Esophagus muscularis mucosa (tissue), 4 donors: Measurements from ENCODE around the gene PEA15. TPM values are rescaled to one million over a fixed set of nuclear protein-coding genes. Genes with fewer than 3 reads are reported as not detected.

Experiments used
- DNase-seq: peaks from one replicate; pipeline ENCODE4 v3.0.0-alpha.2; 2017; ENCODE audit errors: extremely low spot score
- H3K27ac ChIP-seq, 4 donors: fragments of 200-600 bp; sonication (generic); replicated peaks in 1 of 4; 1 replicate in 3 of 4; 2 replicates in 1 of 4; pipeline ENCODE4 v1.5.1; 2016 to 2019; ENCODE audit warnings: mild to moderate bottlenecking in 1 of 4
- H3K27me3 ChIP-seq, 4 donors: fragments of 200-600 bp; sonication (generic); one replicate each; pipeline versions ENCODE4 v1.5.1 to v1.6.0; 2016 to 2019
- H3K36me3 ChIP-seq, 4 donors: fragments of 200-600 bp; sonication (generic); one replicate each; pipeline ENCODE4 v1.5.1; 2016 to 2019
- H3K4me1 ChIP-seq, 4 donors: fragments of 200-600 bp; sonication (generic); one replicate each; pipeline ENCODE4 v1.5.1; 2016 to 2019
- H3K4me3 ChIP-seq, 4 donors: fragments of 200-600 bp; sonication (generic); 1 replicate in 2 of 4; 2 replicates in 2 of 4; pipeline ENCODE4 v1.5.1; 2016 to 2019; ENCODE audit warnings: mild to moderate bottlenecking in 4 of 4, moderate library complexity in 1 of 4
- H3K9me3 ChIP-seq, 4 donors: fragments of 200-600 bp; sonication (generic); 1 replicate in 3 of 4; 2 replicates in 1 of 4; pipeline ENCODE4 v1.5.1; 2016 to 2019
- CTCF ChIP-seq, 3 experiments: fragments of 200-600 bp in 2 of 3; fragments of 450-650 bp in 1 of 3; sonication (generic) in 2 of 3; IDR thresholded peaks; one replicate each; pipeline ENCODE4 v1.5.1; 2017 to 2019; ENCODE audit warnings: antibody characterized with exemption in 3 of 3, mild to moderate bottlenecking in 2 of 3, moderate library complexity in 1 of 3
- EP300 ChIP-seq: sonication (generic); formaldehyde crosslinking; IDR thresholded peaks from one replicate; pipeline ENCODE4 v1.6.1; 2017; ENCODE audit warnings: antibody characterized with exemption
- POLR2A ChIP-seq: fragments of 450-650 bp; IDR thresholded peaks from one replicate; pipeline ENCODE4 v1.6.1; 2017; ENCODE audit warnings: antibody characterized with exemption, moderate library complexity, mild to moderate bottlenecking, low read depth
- POLR2AphosphoS5 ChIP-seq, 2 donors: sonication (generic); formaldehyde crosslinking; IDR thresholded peaks; one replicate each; pipeline ENCODE4 v1.6.1; 2017; ENCODE audit warnings: antibody characterized with exemption in 2 of 2
- WGBS: methylation state at CpG from one replicate; pipeline ENCODE4 v1.1.5; 2018; 5-methylcytosine and 5-hydroxymethylcytosine counted together
- intact Hi-C: fragments of 100-400 bp; cut with DNase I; formaldehyde crosslinking; loops from one replicate; pipeline ENCODE4 v1.15.1; 2023
- total RNA-seq, 4 donors: library from RNA; depleted of rRNA; stranded (reverse); fragments of >200 nt; gene quantifications; one replicate each; pipeline versions ENCODE4 v1.1.0 to v1.2.1, GENCODE V29; 2016

PEA15 gene
- total RNA-seq, 4 donors from 2014 or later: 161 to 286 (median 239) TPM

GRCh38 chr1:160194737-160195059 lies 10.5 kb upstream of the PEA15 start:
- no peaks in the 10 kb centered on the region for H3K9me3 ChIP-seq
- TF ChIP-seq EP300 (no peak), CTCF (IDR thresholded peaks at IDR 0.05) (no peak), POLR2AphosphoS5 (IDR thresholded peaks at IDR 0.05) (no peak), POLR2A (no peak)
- intact Hi-C loops: loop anchor here (2.0 kb wide), 1 partner anchor 58 kb away; no protein-coding TSS in a partner anchor
- 78% methylated on average over 2 of the region's 2 CpGs for WGBS
- no peaks in the 10 kb centered on the region for H3K36me3 ChIP-seq
- no peak overlapping the region for H3K27ac ChIP-seq
- DNase-seq: no peak
- no peak overlapping the region for H3K4me3 ChIP-seq
- H3K27me3 ChIP-seq: no peaks in the 10 kb centered on the region
- H3K4me1 ChIP-seq: peaks cover 25 to 40% (median 38%) of the 10 kb centered on the region in 4 donors

GRCh38 chr1:160196143-160196542 lies 9.0 kb upstream of the PEA15 start:
- WGBS: 80% methylated on average over 4 of the region's 4 CpGs

GRCh38 chr1:160197231-160197630 lies 8.0 kb upstream of the PEA15 start:
- Histone ChIP-seq H3K4me3 (no peak overlapping the region), H3K27me3 (no peaks in the 10 kb centered on the region), H3K36me3 (no peaks in the 10 kb centered on the region), H3K4me1 (peaks cover 14 to 17% (median 15%) of the 10 kb centered on the region in 4 donors), H3K27ac (no peak overlapping the region), H3K9me3 (no peaks in the 10 kb centered on the region)
- WGBS: 89% methylated on average over 4 of the region's 4 CpGs
- intact Hi-C loops: no loop called here
- DNase-seq: no peak
- TF ChIP-seq POLR2AphosphoS5 (IDR thresholded peaks at IDR 0.05): no peak
- TF ChIP-seq POLR2A: no peak
- TF ChIP-seq EP300: no peak
- no peak for TF ChIP-seq CTCF (IDR thresholded peaks at IDR 0.05)

More at GRCh38 chr1:160196143-160196542, 9.0 kb upstream of the PEA15 start:
- Histone ChIP-seq H3K36me3 (no peaks in the 10 kb centered on the region), H3K27ac (no peak overlapping the region), H3K9me3 (no peaks in the 10 kb centered on the region), H3K27me3 (no peaks in the 10 kb centered on the region), H3K4me3 (no peak overlapping the region), H3K4me1 (peaks cover 17 to 25% (median 23%) of the 10 kb centered on the region in 4 donors)
- intact Hi-C loops: no loop called here
- TF ChIP-seq POLR2AphosphoS5 (IDR thresholded peaks at IDR 0.05): no peak
- no peak for TF ChIP-seq CTCF (IDR thresholded peaks at IDR 0.05)
- no peak for TF ChIP-seq POLR2A
- no peak for TF ChIP-seq EP300
- DNase-seq: no peak

GRCh38 chr1:160200786-160201185 lies 4.4 kb upstream of the PEA15 start:
- TF ChIP-seq POLR2A: no peak
- no peak for TF ChIP-seq POLR2AphosphoS5 (IDR thresholded peaks at IDR 0.05)
- no peak for TF ChIP-seq EP300
- TF ChIP-seq CTCF (IDR thresholded peaks at IDR 0.05): no peak
- Histone ChIP-seq H3K27me3 (no peaks in the 10 kb centered on the region), H3K27ac (no peak overlapping the region), H3K4me3 (no peak overlapping the region), H3K4me1 (peaks cover 7 to 9% (median 7%) of the 10 kb centered on the region in 4 donors), H3K9me3 (no peaks in the 10 kb centered on the region), H3K36me3 (no peaks in the 10 kb centered on the region)
- intact Hi-C loops: no loop called here
- no peak for DNase-seq
- WGBS: 88% methylated on average over 4 of the region's 4 CpGs
